Vagina (tissue), 2 donors: ENCODE data around the gene ABHD6. TPM values are rescaled to one million over a fixed set of nuclear protein-coding genes. Genes with fewer than 3 reads are reported as not detected.

ENCODE experiments used
- DNase-seq, 2 donors: peaks; one replicate each; pipeline ENCODE4 v3.0.0-alpha.2; 2017; ENCODE audit errors: extremely low spot score in 2 of 2
- H3K27ac ChIP-seq: fragments of 200-600 bp; sonication (generic); one replicate; pipeline ENCODE4 v1.5.1; 2019
- H3K27me3 ChIP-seq: fragments of 200-600 bp; sonication (generic); one replicate; pipeline ENCODE4 v1.5.1; 2019
- H3K36me3 ChIP-seq, 2 donors: fragments of 200-600 bp; sonication (generic); one replicate each; pipeline ENCODE4 v1.5.1; 2017 to 2019
- H3K4me1 ChIP-seq: fragments of 200-600 bp; sonication (generic); one replicate; pipeline ENCODE4 v1.5.1; 2019
- H3K4me3 ChIP-seq, 2 donors: fragments of 200-600 bp; sonication (generic); 1 replicate in 1 of 2; 2 replicates in 1 of 2; pipeline ENCODE4 v1.5.1; 2016 to 2019
- H3K9me3 ChIP-seq: fragments of 200-600 bp; sonication (generic); one replicate; pipeline ENCODE4 v1.5.1; 2019
- POLR2A ChIP-seq, 2 donors: fragments of 450-650 bp; IDR thresholded peaks; one replicate each; pipeline ENCODE4 v1.6.1; 2017; ENCODE audit warnings: antibody characterized with exemption in 2 of 2, mild to moderate bottlenecking in 2 of 2, moderate library complexity in 2 of 2
- POLR2AphosphoS5 ChIP-seq, 2 donors: sonication (generic); formaldehyde crosslinking; IDR thresholded peaks; one replicate each; pipeline ENCODE4 v1.9.0; 2017; ENCODE audit warnings: antibody characterized with exemption in 2 of 2, mild to moderate bottlenecking in 2 of 2, low read depth in 1 of 2; ENCODE audit not compliant: insufficient read depth in 1 of 2
- intact Hi-C: fragments of 100-400 bp; cut with DNase I; formaldehyde crosslinking; loops from one replicate; pipeline ENCODE4 v1.15.1; 2023
- total RNA-seq: library from RNA; depleted of rRNA; stranded (reverse); fragments of >200 nt; gene quantifications from one replicate; pipeline ENCODE4 v1.2.3, GENCODE V29; 2016
- TF ChIP-seq, protein P1 (sequence below), 3 experiments: fragments of 450-650 bp in 2 of 3; fragments of 200-600 bp in 1 of 3; sonication (generic) in 1 of 3; IDR thresholded peaks; one replicate each; pipeline ENCODE4 v1.5.1; 2017 to 2019; ENCODE audit warnings: antibody characterized with exemption in 3 of 3, mild to moderate bottlenecking in 2 of 3, moderate library complexity in 2 of 3

ABHD6 gene
- total RNA-seq, 1 donor from 2014 or later, result 18.9 TPM

GRCh38 chr3:58190291-58190690 is 47.3 kb upstream of the ABHD6 start:
- TF ChIP-seq, protein P1, sequence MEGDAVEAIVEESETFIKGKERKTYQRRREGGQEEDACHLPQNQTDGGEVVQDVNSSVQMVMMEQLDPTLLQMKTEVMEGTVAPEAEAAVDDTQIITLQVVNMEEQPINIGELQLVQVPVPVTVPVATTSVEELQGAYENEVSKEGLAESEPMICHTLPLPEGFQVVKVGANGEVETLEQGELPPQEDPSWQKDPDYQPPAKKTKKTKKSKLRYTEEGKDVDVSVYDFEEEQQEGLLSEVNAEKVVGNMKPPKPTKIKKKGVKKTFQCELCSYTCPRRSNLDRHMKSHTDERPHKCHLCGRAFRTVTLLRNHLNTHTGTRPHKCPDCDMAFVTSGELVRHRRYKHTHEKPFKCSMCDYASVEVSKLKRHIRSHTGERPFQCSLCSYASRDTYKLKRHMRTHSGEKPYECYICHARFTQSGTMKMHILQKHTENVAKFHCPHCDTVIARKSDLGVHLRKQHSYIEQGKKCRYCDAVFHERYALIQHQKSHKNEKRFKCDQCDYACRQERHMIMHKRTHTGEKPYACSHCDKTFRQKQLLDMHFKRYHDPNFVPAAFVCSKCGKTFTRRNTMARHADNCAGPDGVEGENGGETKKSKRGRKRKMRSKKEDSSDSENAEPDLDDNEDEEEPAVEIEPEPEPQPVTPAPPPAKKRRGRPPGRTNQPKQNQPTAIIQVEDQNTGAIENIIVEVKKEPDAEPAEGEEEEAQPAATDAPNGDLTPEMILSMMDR (IDR thresholded peaks at IDR 0.05), result no peak
- TF ChIP-seq POLR2AphosphoS5 (IDR thresholded peaks at IDR 0.05; ENCODE audit: insufficient read depth in 1 of 2, low read depth in 1 of 2) (no peak), POLR2A (IDR thresholded peaks at IDR 0.05) (no peak)
- Histone ChIP-seq H3K27ac (no peak overlapping the region), H3K4me3 (no peak overlapping the region), H3K9me3 (no peaks in the 10 kb centered on the region), H3K36me3 (no peaks in the 10 kb centered on the region), H3K4me1 (peaks cover 8% of the 10 kb centered on the region), H3K27me3 (no peaks in the 10 kb centered on the region)
- intact Hi-C loops, result no loop called here
- DNase-seq, result no peak

DNA sequence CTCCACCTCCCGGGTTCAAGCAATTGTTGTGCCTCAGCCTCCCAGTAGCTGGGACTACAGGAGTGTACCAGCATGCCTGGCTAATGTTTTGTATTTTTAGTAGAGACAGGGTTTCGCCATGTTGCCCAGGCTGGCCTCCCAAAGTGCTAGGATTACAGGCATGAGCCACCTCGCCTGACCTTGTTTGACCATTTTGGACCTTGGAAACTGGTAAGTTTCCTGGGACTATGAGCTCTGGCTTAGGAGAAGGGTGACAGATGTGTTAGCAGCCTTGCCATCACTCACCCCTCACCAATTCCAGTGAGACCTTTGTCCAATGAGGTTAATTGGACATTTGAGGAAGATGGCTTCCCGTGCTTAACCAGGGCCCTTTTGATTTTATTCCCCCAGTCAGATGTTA is 46.7 kb upstream of the ABHD6 start:
- no peak for DNase-seq
- Histone ChIP-seq H3K27ac (no peak overlapping the region), H3K27me3 (no peaks in the 10 kb centered on the region), H3K4me1 (peaks cover 8% of the 10 kb centered on the region), H3K4me3 (no peak overlapping the region), H3K9me3 (no peaks in the 10 kb centered on the region), H3K36me3 (no peaks in the 10 kb centered on the region)
- intact Hi-C loops, result no loop called here
- TF ChIP-seq POLR2A (IDR thresholded peaks at IDR 0.05), result no peak
- TF ChIP-seq POLR2AphosphoS5 (IDR thresholded peaks at IDR 0.05; ENCODE audit: insufficient read depth in 1 of 2, low read depth in 1 of 2), result no peak
- TF ChIP-seq, protein P1 (IDR thresholded peaks at IDR 0.05), result no peak

DNA sequence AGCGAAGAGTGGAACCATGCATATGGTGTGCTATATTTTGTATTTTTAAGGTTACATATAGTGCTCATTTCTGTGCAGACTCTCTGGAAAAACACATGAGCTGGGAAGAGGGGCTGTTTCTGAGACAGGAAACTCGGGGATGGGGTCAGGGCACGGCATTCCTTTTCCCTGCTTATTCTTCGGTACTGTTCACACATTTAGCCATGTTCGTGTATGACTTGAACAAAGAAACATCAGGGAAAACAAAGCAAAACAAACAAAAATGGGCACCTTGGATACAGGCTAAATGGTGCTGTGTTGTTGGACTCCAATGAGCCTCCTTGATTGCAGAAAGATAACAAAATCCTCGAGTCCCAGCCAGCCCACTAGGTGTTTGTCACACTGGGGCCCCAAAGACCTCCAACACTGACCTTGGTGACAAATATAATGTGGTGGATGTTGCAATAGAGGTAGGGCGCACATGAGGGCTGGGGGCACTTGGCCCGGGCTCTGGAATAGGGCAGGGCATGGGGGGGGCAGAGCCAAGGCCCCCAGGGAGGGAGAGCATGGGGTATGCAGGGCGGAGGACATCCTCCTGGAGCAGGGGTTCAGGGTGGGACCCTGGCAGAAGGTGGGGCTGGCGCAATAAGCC is 46.1 kb upstream of the ABHD6 start:
- Histone ChIP-seq H3K4me1 (peaks cover 8% of the 10 kb centered on the region), H3K36me3 (no peaks in the 10 kb centered on the region), H3K9me3 (no peaks in the 10 kb centered on the region), H3K4me3 (no peak overlapping the region), H3K27me3 (no peaks in the 10 kb centered on the region), H3K27ac (no peak overlapping the region)
- no peak for DNase-seq
- intact Hi-C loops, result no loop called here
- TF ChIP-seq POLR2AphosphoS5 (IDR thresholded peaks at IDR 0.05; ENCODE audit: insufficient read depth in 1 of 2, low read depth in 1 of 2), result no peak
- TF ChIP-seq, protein P1 (IDR thresholded peaks at IDR 0.05), result no peak
- TF ChIP-seq POLR2A (IDR thresholded peaks at IDR 0.05), result no peak

- Histone ChIP-seq H3K27me3 (no peaks in the 10 kb centered on the region), H3K36me3 (no peaks in the 10 kb centered on the region), H3K4me1 (peaks cover 8% of the 10 kb centered on the region), H3K4me3 (no peak overlapping the region), H3K9me3 (no peaks in the 10 kb centered on the region), H3K27ac (no peak overlapping the region)
- intact Hi-C loops, result no loop called here
- TF ChIP-seq POLR2A (IDR thresholded peaks at IDR 0.05) (no peak), POLR2AphosphoS5 (IDR thresholded peaks at IDR 0.05; ENCODE audit: insufficient read depth in 1 of 2, low read depth in 1 of 2) (no peak)
- TF ChIP-seq, protein P1 (IDR thresholded peaks at IDR 0.05), result no peak
- DNase-seq, result no peak
Measured at GRCh38 chr3:58192069-58192468, 45.5 kb upstream of the ABHD6 start.

GRCh38 chr3:58193682-58194407 is 43.7 kb upstream of the ABHD6 start:
- H3K27me3 ChIP-seq, result no peaks in the 10 kb centered on the region
- no peak for DNase-seq
- intact Hi-C loops, result no loop called here
- no peaks in the 10 kb centered on the region for H3K36me3 ChIP-seq
- no peak for TF ChIP-seq POLR2A (IDR thresholded peaks at IDR 0.05)
- TF ChIP-seq POLR2AphosphoS5 (IDR thresholded peaks at IDR 0.05; ENCODE audit: insufficient read depth in 1 of 2, low read depth in 1 of 2), result no peak
- TF ChIP-seq, protein P1 (IDR thresholded peaks at IDR 0.05), result no peak
- no peak overlapping the region for H3K27ac ChIP-seq
- H3K9me3 ChIP-seq, result no peaks in the 10 kb centered on the region
- H3K4me3 ChIP-seq, result no peak overlapping the region
- H3K4me1 ChIP-seq, result peaks cover 11% of the 10 kb centered on the region
